ENCODE results near the gene RHOU.

RHOU gene

DNA sequence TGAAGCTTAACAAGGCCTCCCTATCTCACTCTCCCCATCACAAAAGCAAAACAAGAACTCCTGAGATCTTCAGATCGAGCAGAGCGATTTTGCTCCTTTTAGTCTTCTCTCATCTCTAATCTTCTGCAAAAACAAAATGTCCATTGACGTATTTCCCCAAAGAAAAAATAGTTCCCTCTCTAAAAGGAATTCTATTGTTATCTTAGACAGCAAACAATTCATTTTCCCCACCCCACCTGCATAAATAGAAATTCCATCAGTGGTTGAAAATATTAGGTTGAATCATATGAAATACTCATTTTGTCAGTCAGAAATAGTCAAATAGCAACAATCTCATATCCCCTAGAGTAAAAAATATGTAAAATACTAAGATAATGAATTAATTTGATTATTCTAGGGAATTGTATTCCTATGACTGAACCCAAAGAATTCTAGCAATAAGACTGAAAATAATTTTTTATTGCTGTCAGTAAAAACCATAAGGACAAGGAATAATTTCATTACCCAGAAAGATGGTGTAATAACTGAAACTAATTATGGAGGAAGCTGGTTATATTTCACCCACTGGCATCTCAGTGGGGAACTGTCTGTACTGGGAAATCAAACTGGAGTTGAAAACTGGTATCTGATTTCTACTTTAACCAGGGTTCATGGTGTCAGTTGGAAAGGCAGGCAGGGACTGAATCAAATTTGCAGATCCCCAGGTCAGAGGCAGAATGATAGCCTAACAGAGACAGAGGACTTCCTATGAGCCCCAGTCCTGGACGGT lies 51.3 kb downstream of the RHOU start:
- no peak for DNase-seq (ENCODE audit: low read depth)
- no peak for TF ChIP-seq CTCF (IDR thresholded peaks at IDR 0.05; ENCODE audit: control insufficient read depth, extremely low read depth, insufficient read depth)
- H3K4me3 ChIP-seq (ENCODE audit: low read depth, low read length) = no peak overlapping the region

- TF ChIP-seq CTCF (IDR thresholded peaks at IDR 0.05; ENCODE audit: control insufficient read depth, extremely low read depth, insufficient read depth) = no peak
These were observed 56.5 kb downstream of the RHOU start for GRCh38 chr1:228791791-228792190.

GRCh38 chr1:228792601-228793000 lies 57.3 kb downstream of the RHOU start:
- H3K4me3 ChIP-seq (ENCODE audit: low read depth, low read length) = no peak overlapping the region
- no peak for DNase-seq (ENCODE audit: low read depth)
- TF ChIP-seq CTCF (IDR thresholded peaks at IDR 0.05; ENCODE audit: control insufficient read depth, extremely low read depth, insufficient read depth) = no peak

More at GRCh38 chr1:228791791-228792190, 56.5 kb downstream of the RHOU start:
- DNase-seq (ENCODE audit: low read depth) = no peak
- no peak overlapping the region for H3K4me3 ChIP-seq (ENCODE audit: low read depth, low read length)

GRCh38 chr1:228793032-228793431 lies 57.8 kb downstream of the RHOU start:
- no peak overlapping the region for H3K4me3 ChIP-seq (ENCODE audit: low read depth, low read length)
- TF ChIP-seq CTCF (IDR thresholded peaks at IDR 0.05; ENCODE audit: control insufficient read depth, extremely low read depth, insufficient read depth) = no peak
- DNase-seq (ENCODE audit: low read depth) = no peak

GRCh38 chr1:228794173-228794572 lies 58.9 kb downstream of the RHOU start:
- H3K4me3 ChIP-seq (ENCODE audit: low read depth, low read length) = no peak overlapping the region
- no peak for DNase-seq (ENCODE audit: low read depth)
- TF ChIP-seq CTCF (IDR thresholded peaks at IDR 0.05; ENCODE audit: control insufficient read depth, extremely low read depth, insufficient read depth) = no peak

DNA sequence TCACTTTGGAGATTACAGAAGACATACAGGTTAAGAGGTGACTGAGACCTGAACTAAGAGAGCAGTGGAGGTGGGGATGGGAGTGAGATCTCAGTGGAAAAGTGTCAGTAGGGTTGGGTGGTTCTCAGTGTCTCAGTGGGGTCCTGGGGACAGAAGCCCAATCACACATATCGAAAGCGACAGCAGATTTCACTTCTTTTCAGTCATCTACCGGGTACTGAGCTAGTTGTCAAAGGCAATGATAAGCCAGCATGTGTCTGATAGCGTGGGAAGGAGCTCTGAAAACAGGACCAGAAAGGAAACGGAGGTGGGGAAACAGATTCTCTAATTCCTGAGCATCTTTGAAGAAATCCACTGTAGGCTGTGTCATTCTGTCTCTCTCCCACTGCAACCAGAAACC lies 59.5 kb downstream of the RHOU start:
- no peak for DNase-seq (ENCODE audit: low read depth)
- no peak for TF ChIP-seq CTCF (IDR thresholded peaks at IDR 0.05; ENCODE audit: control insufficient read depth, extremely low read depth, insufficient read depth)
- no peak overlapping the region for H3K4me3 ChIP-seq (ENCODE audit: low read depth, low read length)

DNA sequence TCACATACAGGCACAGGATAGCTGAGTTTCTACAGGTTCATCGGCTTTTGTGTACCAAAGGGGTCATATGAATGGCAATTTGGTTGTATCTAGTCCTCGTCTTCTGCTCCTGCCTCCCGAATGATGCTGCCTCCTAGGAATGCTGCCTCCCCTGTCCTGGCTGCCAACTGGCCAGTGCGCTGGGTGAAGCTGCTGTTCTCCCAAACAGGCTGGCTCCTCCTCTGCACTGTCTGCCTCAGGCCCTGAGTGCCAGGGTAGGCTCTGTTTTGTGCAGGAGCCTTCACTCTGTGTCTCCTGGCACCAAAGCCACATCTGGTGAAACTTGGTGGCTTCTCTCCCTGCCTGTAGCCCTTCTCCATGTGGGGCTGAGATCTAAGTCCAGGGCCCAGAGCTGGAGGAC lies 60.3 kb downstream of the RHOU start:
- TF ChIP-seq CTCF (IDR thresholded peaks at IDR 0.05; ENCODE audit: control insufficient read depth, extremely low read depth, insufficient read depth) = no peak
- H3K4me3 ChIP-seq (ENCODE audit: low read depth, low read length) = no peak overlapping the region
- no peak for DNase-seq (ENCODE audit: low read depth)

Data from LNCaP clone FGC (cell line).